Omental fat pad (tissue), 4 donors: ENCODE measurements around the gene EPS8. TPM values are rescaled to one million over a fixed set of nuclear protein-coding genes. Genes with fewer than 3 reads are reported as not detected.

Source experiments
- ATAC-seq: fragments of 150-250 bp; one replicate; pipeline ENCODE4 v1.9.1; 2016; ENCODE audit warnings: mild to moderate bottlenecking, moderate library complexity; ENCODE audit not compliant: low FRiP score
- DNase-seq: peaks from one replicate; pipeline ENCODE4 v3.0.0-alpha.2; 2019; ENCODE audit warnings: low spot score
- total RNA-seq, 4 donors: library from RNA; depleted of rRNA; stranded (reverse); fragments of >200 nt; gene quantifications; one replicate each; pipeline ENCODE4 v1.1.0, GENCODE V29; 2016
- TF ChIP-seq, protein P1 (sequence below), 3 donors: fragments of 450-650 bp; IDR thresholded peaks; one replicate each; pipeline ENCODE4 v1.5.1; 2016 to 2017; ENCODE audit warnings: antibody characterized with exemption in 3 of 3, mild to moderate bottlenecking in 3 of 3, moderate library complexity in 2 of 3

EPS8 gene
- total RNA-seq, 4 donors from 2014 or later = 181 to 354 (median 226) TPM

DNA sequence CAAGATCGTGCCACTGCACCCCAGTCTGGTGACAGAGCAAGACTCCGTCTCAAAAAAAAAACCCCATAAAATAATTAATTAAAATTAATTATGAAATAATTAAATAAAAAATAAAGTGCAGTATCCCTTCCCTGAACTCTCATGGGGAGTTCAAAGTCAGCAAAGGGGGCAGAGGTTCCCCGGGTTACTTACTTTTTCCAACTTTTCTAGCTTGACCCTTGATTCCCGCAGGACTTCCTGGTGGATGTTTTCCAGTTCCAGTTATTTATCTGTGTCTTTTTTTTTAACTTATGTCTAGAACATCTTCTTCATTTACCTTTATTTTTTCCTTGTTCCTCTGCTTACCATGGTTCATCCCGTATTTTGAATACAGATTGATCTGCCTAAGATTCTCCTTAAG is 197.4 kb downstream of the EPS8 start:
- ATAC-seq = no peak
- no peak for DNase-seq
- TF ChIP-seq, protein P1, sequence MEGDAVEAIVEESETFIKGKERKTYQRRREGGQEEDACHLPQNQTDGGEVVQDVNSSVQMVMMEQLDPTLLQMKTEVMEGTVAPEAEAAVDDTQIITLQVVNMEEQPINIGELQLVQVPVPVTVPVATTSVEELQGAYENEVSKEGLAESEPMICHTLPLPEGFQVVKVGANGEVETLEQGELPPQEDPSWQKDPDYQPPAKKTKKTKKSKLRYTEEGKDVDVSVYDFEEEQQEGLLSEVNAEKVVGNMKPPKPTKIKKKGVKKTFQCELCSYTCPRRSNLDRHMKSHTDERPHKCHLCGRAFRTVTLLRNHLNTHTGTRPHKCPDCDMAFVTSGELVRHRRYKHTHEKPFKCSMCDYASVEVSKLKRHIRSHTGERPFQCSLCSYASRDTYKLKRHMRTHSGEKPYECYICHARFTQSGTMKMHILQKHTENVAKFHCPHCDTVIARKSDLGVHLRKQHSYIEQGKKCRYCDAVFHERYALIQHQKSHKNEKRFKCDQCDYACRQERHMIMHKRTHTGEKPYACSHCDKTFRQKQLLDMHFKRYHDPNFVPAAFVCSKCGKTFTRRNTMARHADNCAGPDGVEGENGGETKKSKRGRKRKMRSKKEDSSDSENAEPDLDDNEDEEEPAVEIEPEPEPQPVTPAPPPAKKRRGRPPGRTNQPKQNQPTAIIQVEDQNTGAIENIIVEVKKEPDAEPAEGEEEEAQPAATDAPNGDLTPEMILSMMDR (IDR thresholded peaks at IDR 0.05) = no peak

DNA sequence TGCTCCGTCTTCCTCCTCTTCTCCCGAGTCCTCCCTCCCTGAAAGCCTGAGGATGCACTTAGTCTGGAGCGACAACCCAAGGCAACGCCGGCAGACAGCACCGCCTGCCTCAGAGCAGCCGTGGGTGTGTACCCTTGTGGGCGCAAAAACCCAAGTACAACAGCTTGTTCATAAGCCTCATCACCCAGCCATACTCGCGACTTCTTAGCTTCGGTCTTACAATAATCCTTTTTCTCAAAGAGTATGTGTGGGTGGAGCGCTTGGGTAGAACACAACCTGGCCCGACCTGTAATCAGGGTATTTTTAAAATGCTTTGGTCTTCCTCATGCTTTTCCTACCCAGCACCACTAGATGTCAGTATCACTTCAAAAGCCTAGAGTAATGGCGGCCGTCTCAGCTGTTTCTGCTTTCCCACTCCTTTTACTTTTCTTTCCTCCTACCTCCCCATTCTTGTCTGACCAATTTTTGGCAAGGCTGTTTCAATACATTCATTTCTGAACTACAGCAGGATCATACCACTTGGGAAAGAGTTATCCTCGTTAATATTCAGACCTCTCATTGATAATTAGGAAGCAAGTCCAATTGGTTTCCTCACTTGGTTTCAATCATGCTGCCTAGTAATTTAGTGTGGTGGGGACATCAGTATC is 198.9 kb downstream of the EPS8 start:
- TF ChIP-seq, protein P1 (IDR thresholded peaks at IDR 0.05) = peak in 2 of 3 donors; percentile 60 to 80
- ATAC-seq = peak; percentile 97
- DNase-seq = no peak

DNA sequence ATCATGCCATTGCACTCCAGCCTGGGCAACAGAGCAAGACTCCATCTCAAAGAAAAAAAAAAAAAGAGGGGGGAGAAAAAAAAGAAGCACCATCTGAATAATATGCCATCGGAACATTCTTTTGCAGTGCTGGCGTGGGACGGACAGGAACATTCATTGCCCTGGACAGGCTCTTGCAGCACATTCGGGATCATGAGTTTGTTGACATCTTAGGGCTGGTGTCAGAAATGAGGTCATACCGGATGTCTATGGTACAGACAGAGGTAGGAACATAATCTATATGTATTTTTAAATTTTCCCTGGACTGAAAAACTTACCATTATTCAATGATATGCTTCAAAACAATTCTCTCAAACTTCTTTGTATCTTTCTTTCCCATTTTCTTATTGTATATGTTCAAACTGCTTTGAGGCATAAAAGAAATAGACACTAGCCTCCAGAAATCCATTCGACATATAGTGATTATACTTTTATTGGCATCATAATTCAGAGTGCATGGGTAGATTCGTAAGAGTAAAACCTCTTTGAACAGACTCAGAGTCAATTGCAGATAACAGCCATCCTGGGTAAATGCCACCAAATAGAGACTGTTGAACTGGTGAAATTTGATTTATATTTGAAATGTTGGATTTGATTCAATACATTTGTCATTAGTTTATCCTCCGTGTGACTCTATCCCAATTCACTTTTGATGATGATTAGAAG is 199.7 kb downstream of the EPS8 start:
- TF ChIP-seq, protein P1 (IDR thresholded peaks at IDR 0.05) = no peak
- no peak for DNase-seq
- ATAC-seq = no peak

DNA sequence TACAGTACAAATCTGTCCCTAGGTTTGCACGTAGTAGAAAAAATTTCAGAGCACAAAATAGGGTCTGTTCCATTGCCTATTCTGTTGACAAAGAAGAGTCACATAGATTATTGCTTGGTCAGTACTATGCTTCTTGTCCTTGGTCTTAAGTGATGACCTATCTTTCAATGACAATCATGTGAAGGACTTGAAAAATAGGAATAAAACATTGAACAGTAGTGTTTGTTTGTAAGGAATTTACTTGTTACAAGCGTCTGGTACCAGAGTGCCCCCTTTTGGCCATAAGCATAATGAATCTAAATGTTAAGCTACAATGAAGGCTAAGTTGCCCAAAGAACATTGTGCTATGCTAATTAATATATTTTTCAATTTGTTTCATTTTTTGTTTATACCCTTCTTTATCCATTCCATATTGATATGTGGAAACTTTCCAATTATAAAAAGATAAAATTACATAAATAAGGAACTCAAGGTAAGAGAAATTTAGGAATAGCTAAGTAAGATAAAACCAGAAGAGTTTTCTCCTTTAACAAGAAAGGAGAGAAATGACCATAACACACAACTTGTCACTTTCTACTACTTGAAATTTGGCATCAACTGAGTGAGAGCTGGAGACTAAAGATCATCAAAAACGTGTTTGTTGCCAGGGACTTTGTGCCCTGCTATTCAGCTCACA is 204.7 kb downstream of the EPS8 start:
- TF ChIP-seq, protein P1 (IDR thresholded peaks at IDR 0.05) = no peak
- ATAC-seq (no peak), DNase-seq (no peak)

DNA sequence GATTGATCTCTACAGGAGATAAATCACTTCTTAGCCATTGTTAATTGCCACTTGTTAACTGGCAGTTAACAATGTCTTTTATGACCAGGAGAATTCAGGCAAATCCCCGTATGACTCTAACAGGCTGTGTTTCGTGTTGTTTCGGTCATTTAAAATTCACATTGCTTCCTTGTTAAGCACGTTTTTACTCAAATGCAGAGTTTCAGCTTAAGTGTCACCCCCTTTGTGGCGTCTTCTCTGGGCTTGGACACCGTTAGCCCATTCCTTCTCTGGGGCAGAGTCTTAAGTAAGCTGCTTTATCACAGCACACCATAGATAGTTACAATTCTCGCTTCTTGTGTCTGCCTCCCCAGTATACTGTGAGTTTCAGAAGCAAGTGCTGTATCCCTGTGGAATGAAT is 205.4 kb downstream of the EPS8 start:
- ATAC-seq = no peak
- no peak for DNase-seq
- TF ChIP-seq, protein P1 (IDR thresholded peaks at IDR 0.05) = no peak

DNA sequence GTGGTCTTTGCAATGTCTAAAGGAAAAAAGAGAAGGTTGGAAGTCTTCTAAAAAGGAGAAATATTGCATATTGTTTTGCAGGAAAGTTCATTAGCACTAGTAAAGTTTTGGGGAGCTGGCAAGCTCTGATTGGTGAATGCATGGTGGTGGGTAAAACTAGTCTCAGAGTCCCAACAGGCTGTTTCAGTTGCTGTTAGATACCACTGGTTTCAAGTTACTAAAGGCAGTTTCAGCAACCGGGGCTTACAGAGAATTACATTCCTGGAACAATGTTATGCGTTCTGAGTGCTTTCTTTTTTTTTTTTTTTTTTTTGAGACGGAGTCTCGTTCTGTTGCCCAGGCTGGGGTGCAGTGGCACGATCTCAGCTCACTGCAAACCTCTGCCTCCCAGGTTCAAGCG is 208.2 kb downstream of the EPS8 start:
- TF ChIP-seq, protein P1 (IDR thresholded peaks at IDR 0.05) = no peak
- ATAC-seq = no peak
- DNase-seq = no peak
